HepG2 (cell line): ENCODE measurements around the gene PPP1R27. TPM values are rescaled to one million over a fixed set of nuclear protein-coding genes. Genes with fewer than 3 reads are reported as not detected.

ENCODE experiments used
- AGO2 ChIP-seq: fragments of 200-400 bp; formaldehyde crosslinking; optimal IDR thresholded peaks from 2 replicates; pipeline ENCODE3; 2017; ENCODE audit warnings: mild to moderate bottlenecking, low read depth, low read length, moderate library complexity
- HNRNPL ChIP-seq: fragments of 200-400 bp; formaldehyde crosslinking; IDR thresholded peaks from 2 replicates; pipeline ENCODE4 v1.6.1; 2017; ENCODE audit warnings: mild to moderate bottlenecking, low read depth, low read length
- PHF8 ChIP-seq: sonication (generic); formaldehyde crosslinking; IDR thresholded peaks from 2 replicates; pipeline ENCODE4 v1.5.0; 2020; ENCODE audit warnings: missing genetic modification reagents
- PPARG ChIP-seq: conservative IDR thresholded peaks from 2 replicates; pipeline ENCODE4 v1.6.1; 2016; ENCODE audit warnings: missing biosample characterization, missing genetic modification reagents
- RBFOX2 ChIP-seq: fragments of 200-400 bp; formaldehyde crosslinking; IDR thresholded peaks from 2 replicates; pipeline ENCODE4 v1.6.1; 2017; ENCODE audit warnings: low read depth, mild to moderate bottlenecking, low read length
- SP5 ChIP-seq: IDR thresholded peaks from 2 replicates; pipeline ENCODE4 v1.6.1; 2016; ENCODE audit warnings: low read depth, borderline replicate concordance
- SPEN ChIP-seq: sonication (generic); formaldehyde crosslinking; IDR thresholded peaks from 2 replicates; pipeline ENCODE4 v1.5.1; 2020; ENCODE audit warnings: low read depth, mild to moderate bottlenecking, missing genetic modification reagents
- STAG1 ChIP-seq: sonication (generic); formaldehyde crosslinking; IDR thresholded peaks from 2 replicates; pipeline ENCODE4 v1.4.0; 2020; ENCODE audit warnings: missing genetic modification reagents
- ZBTB38 ChIP-seq: sonication (generic); formaldehyde crosslinking; IDR thresholded peaks from 2 replicates; pipeline ENCODE4 v1.5.1; 2020; ENCODE audit warnings: mild to moderate bottlenecking, missing genetic modification reagents
- ZC3H4 ChIP-seq: sonication (generic); formaldehyde crosslinking; IDR thresholded peaks from 2 replicates; pipeline ENCODE4 v1.4.0; 2020; ENCODE audit warnings: missing genetic modification reagents, borderline replicate concordance
- ZNF124 ChIP-seq: sonication (generic); formaldehyde crosslinking; IDR thresholded peaks from 2 replicates; pipeline ENCODE4 v1.4.0; 2020; ENCODE audit warnings: missing genetic modification reagents
- ZNF263 ChIP-seq: sonication (generic); formaldehyde crosslinking; IDR thresholded peaks from 2 replicates; pipeline ENCODE4 v1.4.0; 2020; ENCODE audit warnings: missing genetic modification reagents
- ZNF724P ChIP-seq: sonication (generic); formaldehyde crosslinking; IDR thresholded peaks from 2 replicates; pipeline ENCODE4 v1.8.0; 2022; ENCODE audit warnings: missing genetic modification reagents, borderline replicate concordance
- polyA plus RNA-seq, 8 experiments: library from polyadenylated mRNA; depleted of rRNA in 3 of 8; stranded (reverse) in 7 of 8; unstranded in 1 of 8; fragments of >200 nt; fragmentation: Illumina TruSeq in 4 of 8; extraction: Trizol in 4 of 8; gene quantifications; 2 replicates each; pipeline versions ENCODE4 v1.2.1 to v1.2.3, GENCODE V29; 2011 to 2016; ENCODE audit warnings: low read depth in 4 of 8, missing spikeins in 1 of 8, mixed read lengths in 1 of 8; ENCODE audit not compliant: insufficient read depth in 1 of 8
- total RNA-seq, 5 experiments: library from RNA; depleted of rRNA; stranded (reverse); fragments of >200 nt; fragmentation: Illumina TruSeq; extraction: Trizol; gene quantifications; 2 replicates each; pipeline ENCODE4 v1.2.3, GENCODE V29; 2016; ENCODE audit warnings: low read depth in 1 of 5
- TF ChIP-seq, protein P1 (sequence below): sonication (generic); formaldehyde crosslinking; IDR thresholded peaks from 2 replicates; pipeline ENCODE4 v1.8.0; 2022; ENCODE audit warnings: missing genetic modification reagents, mild to moderate bottlenecking, borderline replicate concordance
- TF ChIP-seq, protein P2 (sequence below): sonication (generic); formaldehyde crosslinking; conservative IDR thresholded peaks from 2 replicates; pipeline ENCODE4 v1.8.0; 2022; ENCODE audit warnings: missing genetic modification reagents
- TF ChIP-seq, protein P3 (sequence below): fragments of 450-650 bp; IDR thresholded peaks from 2 replicates; pipeline ENCODE4 v1.6.1; 2016
- TF ChIP-seq, protein P4 (sequence below): sonication (generic); formaldehyde crosslinking; IDR thresholded peaks from 2 replicates; pipeline ENCODE4 v1.8.0; 2022; ENCODE audit warnings: mild to moderate bottlenecking, missing genetic modification reagents
- TF ChIP-seq, protein P5 (sequence below): IDR thresholded peaks from 2 replicates; pipeline ENCODE4 v1.6.1; 2016; ENCODE audit warnings: low read depth, missing genetic modification reagents, missing compliant biosample characterization

Gene PPP1R27
- total and polyA plus RNA-seq, 2 of the 13 experiments (the other 11 are each of a cell fraction or from before 2014, with no cell fraction given): 0.17 to 1.00 TPM

DNA sequence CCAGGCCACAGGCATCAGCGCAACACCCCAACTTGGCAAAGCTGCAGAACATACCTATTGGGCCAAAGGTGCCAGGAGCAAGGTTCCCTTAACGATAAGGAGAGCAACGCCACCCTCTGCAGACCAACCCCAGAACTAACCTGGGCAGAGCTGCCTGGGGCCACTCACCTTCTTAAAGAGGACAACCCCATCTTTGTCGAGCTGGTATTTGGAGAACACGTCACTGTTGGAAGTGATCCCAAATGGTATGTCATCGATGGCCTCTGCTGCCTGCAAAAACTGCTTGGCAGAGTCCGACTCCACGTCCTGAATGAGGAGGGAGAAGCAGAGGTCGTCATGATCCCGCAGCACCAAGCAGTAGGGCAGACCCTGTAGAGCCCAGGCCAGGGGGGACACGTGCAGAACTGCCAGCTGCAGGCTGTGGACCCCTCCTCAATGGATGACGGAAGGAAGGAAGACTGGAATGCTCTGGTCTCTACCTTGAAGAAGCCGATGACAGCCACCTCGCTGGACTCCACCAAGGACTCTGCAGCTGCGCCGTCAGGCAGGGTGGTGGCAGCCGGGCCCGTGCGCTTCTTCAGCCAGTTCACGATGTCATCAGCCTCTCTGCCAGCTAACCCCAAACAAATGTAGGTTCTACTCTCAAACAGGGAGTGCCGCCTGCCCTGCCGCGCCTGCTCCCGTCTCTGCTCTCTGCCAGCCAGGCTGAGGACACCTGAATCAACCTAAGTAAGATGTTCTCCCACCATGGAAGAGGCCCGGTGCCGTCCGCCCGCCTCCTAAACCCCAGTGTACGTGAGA lies 20.3 kb upstream of the PPP1R27 start (continued):
- TF ChIP-seq, protein P1, sequence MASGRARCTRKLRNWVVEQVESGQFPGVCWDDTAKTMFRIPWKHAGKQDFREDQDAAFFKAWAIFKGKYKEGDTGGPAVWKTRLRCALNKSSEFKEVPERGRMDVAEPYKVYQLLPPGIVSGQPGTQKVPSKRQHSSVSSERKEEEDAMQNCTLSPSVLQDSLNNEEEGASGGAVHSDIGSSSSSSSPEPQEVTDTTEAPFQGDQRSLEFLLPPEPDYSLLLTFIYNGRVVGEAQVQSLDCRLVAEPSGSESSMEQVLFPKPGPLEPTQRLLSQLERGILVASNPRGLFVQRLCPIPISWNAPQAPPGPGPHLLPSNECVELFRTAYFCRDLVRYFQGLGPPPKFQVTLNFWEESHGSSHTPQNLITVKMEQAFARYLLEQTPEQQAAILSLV (CRISPR knock-in tag): no peak
- peak; percentile 81 for TF ChIP-seq RBFOX2
- no peak for TF ChIP-seq ZNF724P
- 0 out of 2 replicates have a peak, but pooled peaks have one; percentile 28 for TF ChIP-seq ZC3H4 (CRISPR knock-in tag)
- TF ChIP-seq PHF8: no peak
- TF ChIP-seq, protein P2, sequence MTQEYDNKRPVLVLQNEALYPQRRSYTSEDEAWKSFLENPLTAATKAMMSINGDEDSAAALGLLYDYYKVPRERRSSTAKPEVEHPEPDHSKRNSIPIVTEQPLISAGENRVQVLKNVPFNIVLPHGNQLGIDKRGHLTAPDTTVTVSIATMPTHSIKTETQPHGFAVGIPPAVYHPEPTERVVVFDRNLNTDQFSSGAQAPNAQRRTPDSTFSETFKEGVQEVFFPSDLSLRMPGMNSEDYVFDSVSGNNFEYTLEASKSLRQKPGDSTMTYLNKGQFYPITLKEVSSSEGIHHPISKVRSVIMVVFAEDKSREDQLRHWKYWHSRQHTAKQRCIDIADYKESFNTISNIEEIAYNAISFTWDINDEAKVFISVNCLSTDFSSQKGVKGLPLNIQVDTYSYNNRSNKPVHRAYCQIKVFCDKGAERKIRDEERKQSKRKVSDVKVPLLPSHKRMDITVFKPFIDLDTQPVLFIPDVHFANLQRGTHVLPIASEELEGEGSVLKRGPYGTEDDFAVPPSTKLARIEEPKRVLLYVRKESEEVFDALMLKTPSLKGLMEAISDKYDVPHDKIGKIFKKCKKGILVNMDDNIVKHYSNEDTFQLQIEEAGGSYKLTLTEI (CRISPR knock-in tag): no peak
- peak; percentile 67 for TF ChIP-seq PPARG (CRISPR knock-in tag)
- TF ChIP-seq, protein P3, sequence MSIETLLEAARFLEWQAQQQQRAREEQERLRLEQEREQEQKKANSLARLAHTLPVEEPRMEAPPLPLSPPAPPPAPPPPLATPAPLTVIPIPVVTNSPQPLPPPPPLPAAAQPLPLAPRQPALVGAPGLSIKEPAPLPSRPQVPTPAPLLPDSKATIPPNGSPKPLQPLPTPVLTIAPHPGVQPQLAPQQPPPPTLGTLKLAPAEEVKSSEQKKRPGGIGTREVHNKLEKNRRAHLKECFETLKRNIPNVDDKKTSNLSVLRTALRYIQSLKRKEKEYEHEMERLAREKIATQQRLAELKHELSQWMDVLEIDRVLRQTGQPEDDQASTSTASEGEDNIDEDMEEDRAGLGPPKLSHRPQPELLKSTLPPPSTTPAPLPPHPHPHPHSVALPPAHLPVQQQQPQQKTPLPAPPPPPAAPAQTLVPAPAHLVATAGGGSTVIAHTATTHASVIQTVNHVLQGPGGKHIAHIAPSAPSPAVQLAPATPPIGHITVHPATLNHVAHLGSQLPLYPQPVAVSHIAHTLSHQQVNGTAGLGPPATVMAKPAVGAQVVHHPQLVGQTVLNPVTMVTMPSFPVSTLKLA: no peak
- TF ChIP-seq SPEN: no peak
- peak; percentile 95 for TF ChIP-seq AGO2
- no peak for TF ChIP-seq ZNF124
- peak; percentile 53 for TF ChIP-seq STAG1
- TF ChIP-seq SP5: no peak
- TF ChIP-seq, protein P4, sequence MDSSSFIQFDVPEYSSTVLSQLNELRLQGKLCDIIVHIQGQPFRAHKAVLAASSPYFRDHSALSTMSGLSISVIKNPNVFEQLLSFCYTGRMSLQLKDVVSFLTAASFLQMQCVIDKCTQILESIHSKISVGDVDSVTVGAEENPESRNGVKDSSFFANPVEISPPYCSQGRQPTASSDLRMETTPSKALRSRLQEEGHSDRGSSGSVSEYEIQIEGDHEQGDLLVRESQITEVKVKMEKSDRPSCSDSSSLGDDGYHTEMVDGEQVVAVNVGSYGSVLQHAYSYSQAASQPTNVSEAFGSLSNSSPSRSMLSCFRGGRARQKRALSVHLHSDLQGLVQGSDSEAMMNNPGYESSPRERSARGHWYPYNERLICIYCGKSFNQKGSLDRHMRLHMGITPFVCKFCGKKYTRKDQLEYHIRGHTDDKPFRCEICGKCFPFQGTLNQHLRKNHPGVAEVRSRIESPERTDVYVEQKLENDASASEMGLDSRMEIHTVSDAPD (CRISPR knock-in tag): peak; percentile 41; the same call in 1 of the 2 replicates
- TF ChIP-seq, protein P5, sequence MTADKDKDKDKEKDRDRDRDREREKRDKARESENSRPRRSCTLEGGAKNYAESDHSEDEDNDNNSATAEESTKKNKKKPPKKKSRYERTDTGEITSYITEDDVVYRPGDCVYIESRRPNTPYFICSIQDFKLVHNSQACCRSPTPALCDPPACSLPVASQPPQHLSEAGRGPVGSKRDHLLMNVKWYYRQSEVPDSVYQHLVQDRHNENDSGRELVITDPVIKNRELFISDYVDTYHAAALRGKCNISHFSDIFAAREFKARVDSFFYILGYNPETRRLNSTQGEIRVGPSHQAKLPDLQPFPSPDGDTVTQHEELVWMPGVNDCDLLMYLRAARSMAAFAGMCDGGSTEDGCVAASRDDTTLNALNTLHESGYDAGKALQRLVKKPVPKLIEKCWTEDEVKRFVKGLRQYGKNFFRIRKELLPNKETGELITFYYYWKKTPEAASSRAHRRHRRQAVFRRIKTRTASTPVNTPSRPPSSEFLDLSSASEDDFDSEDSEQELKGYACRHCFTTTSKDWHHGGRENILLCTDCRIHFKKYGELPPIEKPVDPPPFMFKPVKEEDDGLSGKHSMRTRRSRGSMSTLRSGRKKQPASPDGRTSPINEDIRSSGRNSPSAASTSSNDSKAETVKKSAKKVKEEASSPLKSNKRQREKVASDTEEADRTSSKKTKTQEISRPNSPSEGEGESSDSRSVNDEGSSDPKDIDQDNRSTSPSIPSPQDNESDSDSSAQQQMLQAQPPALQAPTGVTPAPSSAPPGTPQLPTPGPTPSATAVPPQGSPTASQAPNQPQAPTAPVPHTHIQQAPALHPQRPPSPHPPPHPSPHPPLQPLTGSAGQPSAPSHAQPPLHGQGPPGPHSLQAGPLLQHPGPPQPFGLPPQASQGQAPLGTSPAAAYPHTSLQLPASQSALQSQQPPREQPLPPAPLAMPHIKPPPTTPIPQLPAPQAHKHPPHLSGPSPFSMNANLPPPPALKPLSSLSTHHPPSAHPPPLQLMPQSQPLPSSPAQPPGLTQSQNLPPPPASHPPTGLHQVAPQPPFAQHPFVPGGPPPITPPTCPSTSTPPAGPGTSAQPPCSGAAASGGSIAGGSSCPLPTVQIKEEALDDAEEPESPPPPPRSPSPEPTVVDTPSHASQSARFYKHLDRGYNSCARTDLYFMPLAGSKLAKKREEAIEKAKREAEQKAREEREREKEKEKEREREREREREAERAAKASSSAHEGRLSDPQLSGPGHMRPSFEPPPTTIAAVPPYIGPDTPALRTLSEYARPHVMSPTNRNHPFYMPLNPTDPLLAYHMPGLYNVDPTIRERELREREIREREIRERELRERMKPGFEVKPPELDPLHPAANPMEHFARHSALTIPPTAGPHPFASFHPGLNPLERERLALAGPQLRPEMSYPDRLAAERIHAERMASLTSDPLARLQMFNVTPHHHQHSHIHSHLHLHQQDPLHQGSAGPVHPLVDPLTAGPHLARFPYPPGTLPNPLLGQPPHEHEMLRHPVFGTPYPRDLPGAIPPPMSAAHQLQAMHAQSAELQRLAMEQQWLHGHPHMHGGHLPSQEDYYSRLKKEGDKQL (CRISPR knock-in tag): no peak
- no peak for TF ChIP-seq ZNF263 (CRISPR knock-in tag)
- 0 out of 2 replicates have a peak, but pooled peaks have one; percentile 17 for TF ChIP-seq HNRNPL
- peak; percentile 72; the same call in 1 of the 2 replicates for TF ChIP-seq ZBTB38 (CRISPR knock-in tag)
